Measurements from ENCODE around the gene DIAPH2.

Gene DIAPH2

GRCh38 chrX:97629597-97629985 is 944.9 kb downstream of the DIAPH2 start:
- Histone ChIP-seq H3K27me3 (no peaks in the 10 kb centered on the region), H3K36me3 (no peaks in the 10 kb centered on the region), H3K4me3 (ENCODE audit: low read depth, low read length) (no peak overlapping the region), H3K9me3 (no peaks in the 10 kb centered on the region), H3K4me1 (no peaks in the 10 kb centered on the region)
- TF ChIP-seq, protein P1, sequence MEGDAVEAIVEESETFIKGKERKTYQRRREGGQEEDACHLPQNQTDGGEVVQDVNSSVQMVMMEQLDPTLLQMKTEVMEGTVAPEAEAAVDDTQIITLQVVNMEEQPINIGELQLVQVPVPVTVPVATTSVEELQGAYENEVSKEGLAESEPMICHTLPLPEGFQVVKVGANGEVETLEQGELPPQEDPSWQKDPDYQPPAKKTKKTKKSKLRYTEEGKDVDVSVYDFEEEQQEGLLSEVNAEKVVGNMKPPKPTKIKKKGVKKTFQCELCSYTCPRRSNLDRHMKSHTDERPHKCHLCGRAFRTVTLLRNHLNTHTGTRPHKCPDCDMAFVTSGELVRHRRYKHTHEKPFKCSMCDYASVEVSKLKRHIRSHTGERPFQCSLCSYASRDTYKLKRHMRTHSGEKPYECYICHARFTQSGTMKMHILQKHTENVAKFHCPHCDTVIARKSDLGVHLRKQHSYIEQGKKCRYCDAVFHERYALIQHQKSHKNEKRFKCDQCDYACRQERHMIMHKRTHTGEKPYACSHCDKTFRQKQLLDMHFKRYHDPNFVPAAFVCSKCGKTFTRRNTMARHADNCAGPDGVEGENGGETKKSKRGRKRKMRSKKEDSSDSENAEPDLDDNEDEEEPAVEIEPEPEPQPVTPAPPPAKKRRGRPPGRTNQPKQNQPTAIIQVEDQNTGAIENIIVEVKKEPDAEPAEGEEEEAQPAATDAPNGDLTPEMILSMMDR (IDR thresholded peaks at IDR 0.05; ENCODE audit: low read depth, low read length) = no peak
- DNase-seq = no peak

DNA sequence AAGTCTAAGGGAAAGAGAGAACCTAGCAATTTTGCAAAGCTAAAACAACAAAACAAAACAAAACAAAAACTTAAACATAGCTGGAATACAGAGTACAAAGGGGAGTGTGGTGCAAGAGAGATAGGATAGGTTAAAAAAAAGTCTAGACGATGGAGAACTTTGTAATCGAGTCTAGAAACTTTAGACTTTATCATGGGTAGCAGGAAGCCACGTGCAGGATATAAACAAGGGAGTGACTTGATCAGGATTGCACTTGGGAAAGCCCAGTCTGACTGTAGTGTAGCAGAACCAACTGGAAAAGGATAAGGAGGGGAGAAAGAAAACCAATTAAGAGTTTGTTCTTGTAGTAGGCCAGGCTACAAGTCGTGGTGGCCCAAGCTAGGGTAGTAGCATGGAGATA is 949.2 kb downstream of the DIAPH2 start:
- no peaks in the 10 kb centered on the region for H3K27me3 ChIP-seq
- no peaks in the 10 kb centered on the region for H3K36me3 ChIP-seq
- TF ChIP-seq, protein P1 (IDR thresholded peaks at IDR 0.05; ENCODE audit: low read depth, low read length) = no peak
- H3K4me1 ChIP-seq = no peaks in the 10 kb centered on the region
- DNase-seq = no peak
- no peaks in the 10 kb centered on the region for H3K9me3 ChIP-seq
- H3K4me3 ChIP-seq (ENCODE audit: low read depth, low read length) = no peak overlapping the region

- Histone ChIP-seq H3K9me3 (no peaks in the 10 kb centered on the region), H3K4me3 (ENCODE audit: low read depth, low read length) (no peak overlapping the region), H3K36me3 (no peaks in the 10 kb centered on the region), H3K27me3 (no peaks in the 10 kb centered on the region), H3K4me1 (no peaks in the 10 kb centered on the region)
- no peak for DNase-seq
- TF ChIP-seq, protein P1 (IDR thresholded peaks at IDR 0.05; ENCODE audit: low read depth, low read length) = no peak
Observed at GRCh38 chrX:97636473-97637140, 952.0 kb downstream of the DIAPH2 start.

- H3K4me3 ChIP-seq (ENCODE audit: low read depth, low read length) = no peak overlapping the region
- no peak for DNase-seq
- no peaks in the 10 kb centered on the region for H3K4me1 ChIP-seq
- no peaks in the 10 kb centered on the region for H3K36me3 ChIP-seq
- H3K27me3 ChIP-seq = no peaks in the 10 kb centered on the region
- no peaks in the 10 kb centered on the region for H3K9me3 ChIP-seq
- TF ChIP-seq, protein P1 (IDR thresholded peaks at IDR 0.05; ENCODE audit: low read depth, low read length) = no peak
Observed at GRCh38 chrX:97637289-97637688, 952.6 kb downstream of the DIAPH2 start.

DNA sequence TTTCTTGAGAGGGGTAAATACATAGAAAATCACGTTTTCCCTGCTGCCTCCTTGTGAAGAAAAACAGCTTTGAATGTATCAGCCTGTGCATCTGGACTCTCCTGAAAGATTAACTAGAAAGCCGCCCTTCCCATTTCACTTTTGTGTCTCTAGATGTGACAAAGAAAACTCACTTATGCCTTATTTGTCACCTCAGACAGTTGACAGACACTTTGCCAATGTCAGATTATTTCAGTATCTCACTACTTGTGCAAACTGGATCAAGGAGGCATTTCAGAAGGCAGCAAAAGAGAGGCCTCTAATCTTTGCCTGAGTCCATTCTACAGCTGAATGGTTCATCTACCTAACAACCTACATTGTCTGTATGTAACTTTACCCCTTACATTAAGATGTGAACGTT is 954.0 kb downstream of the DIAPH2 start:
- no peak for DNase-seq
- Histone ChIP-seq H3K4me1 (no peaks in the 10 kb centered on the region), H3K9me3 (no peaks in the 10 kb centered on the region), H3K36me3 (no peaks in the 10 kb centered on the region), H3K4me3 (ENCODE audit: low read depth, low read length) (no peak overlapping the region), H3K27me3 (no peaks in the 10 kb centered on the region)
- TF ChIP-seq, protein P1 (IDR thresholded peaks at IDR 0.05; ENCODE audit: low read depth, low read length) = no peak

- TF ChIP-seq, protein P1 (IDR thresholded peaks at IDR 0.05; ENCODE audit: low read depth, low read length) = no peak
- H3K36me3 ChIP-seq = no peaks in the 10 kb centered on the region
- no peaks in the 10 kb centered on the region for H3K27me3 ChIP-seq
- H3K4me1 ChIP-seq = no peaks in the 10 kb centered on the region
- no peak for DNase-seq
- no peak overlapping the region for H3K4me3 ChIP-seq (ENCODE audit: low read depth, low read length)
- H3K9me3 ChIP-seq = no peaks in the 10 kb centered on the region
Observed at GRCh38 chrX:97639526-97639925, 954.9 kb downstream of the DIAPH2 start.
